ENCODE measurements around the gene RNF157.

DNA sequence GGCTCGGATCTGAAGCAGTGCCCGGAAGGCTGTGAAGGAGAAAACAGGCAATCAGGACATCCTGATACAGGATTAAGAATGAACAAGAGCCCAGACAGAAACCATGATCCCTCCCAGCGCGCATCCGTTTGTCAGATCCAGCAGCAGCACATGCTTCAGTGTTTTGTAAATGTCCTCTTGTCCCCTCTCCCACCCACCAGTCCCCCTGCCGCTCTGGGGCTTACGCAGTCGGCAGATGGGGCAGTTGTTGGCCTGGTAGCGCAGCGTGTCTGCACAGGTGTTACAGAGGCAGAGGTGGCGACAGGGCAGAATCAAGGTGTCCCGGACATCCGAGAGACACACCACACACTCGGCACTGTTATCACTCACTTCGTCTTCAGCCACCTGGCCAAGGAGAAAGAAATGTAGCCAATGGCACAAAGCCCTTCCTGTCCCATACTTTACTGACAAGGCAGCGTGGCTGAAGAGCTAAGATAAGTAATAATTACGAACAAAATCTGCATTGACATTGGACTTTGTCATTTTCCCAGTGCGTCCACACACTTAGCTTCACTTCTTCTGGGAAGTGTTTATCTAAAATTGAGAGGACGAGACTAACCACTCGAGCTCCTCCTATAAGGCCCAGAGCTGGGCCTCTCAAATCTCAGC lies 78.5 kb downstream of the RNF157 start:
- TF ChIP-seq, protein P1, sequence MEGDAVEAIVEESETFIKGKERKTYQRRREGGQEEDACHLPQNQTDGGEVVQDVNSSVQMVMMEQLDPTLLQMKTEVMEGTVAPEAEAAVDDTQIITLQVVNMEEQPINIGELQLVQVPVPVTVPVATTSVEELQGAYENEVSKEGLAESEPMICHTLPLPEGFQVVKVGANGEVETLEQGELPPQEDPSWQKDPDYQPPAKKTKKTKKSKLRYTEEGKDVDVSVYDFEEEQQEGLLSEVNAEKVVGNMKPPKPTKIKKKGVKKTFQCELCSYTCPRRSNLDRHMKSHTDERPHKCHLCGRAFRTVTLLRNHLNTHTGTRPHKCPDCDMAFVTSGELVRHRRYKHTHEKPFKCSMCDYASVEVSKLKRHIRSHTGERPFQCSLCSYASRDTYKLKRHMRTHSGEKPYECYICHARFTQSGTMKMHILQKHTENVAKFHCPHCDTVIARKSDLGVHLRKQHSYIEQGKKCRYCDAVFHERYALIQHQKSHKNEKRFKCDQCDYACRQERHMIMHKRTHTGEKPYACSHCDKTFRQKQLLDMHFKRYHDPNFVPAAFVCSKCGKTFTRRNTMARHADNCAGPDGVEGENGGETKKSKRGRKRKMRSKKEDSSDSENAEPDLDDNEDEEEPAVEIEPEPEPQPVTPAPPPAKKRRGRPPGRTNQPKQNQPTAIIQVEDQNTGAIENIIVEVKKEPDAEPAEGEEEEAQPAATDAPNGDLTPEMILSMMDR (conservative IDR thresholded peaks at IDR 0.05): no peak
- no peak for TF ChIP-seq ZFX (IDR thresholded peaks at IDR 0.05)
